Measurements from ENCODE around the gene WFS1.

WFS1 gene

GRCh38 chr4:6262847-6263487 is 6.7 kb upstream of the WFS1 start:
- Histone ChIP-seq H4K8ac (ENCODE audit: low read length) (no peak overlapping the region), H3K9me3 (ENCODE audit: control insufficient read depth, low read length) (no peaks in the 10 kb centered on the region), H3K4me2 (ENCODE audit: low read length, poor library complexity, severe bottlenecking) (no peak overlapping the region), H2AFZ (ENCODE audit: low read depth, low read length) (no peak overlapping the region), H3K27me3 (ENCODE audit: control insufficient read depth in 1 of 2, insufficient read depth in 1 of 2, low read length in 2 of 2) (peaks cover 16 to 43% of the 10 kb centered on the region in 2 experiments), H3K18ac (ENCODE audit: low read depth in 1 of 2, low read length in 2 of 2) (no peak overlapping the region), H3K79me1 (replicated peaks; ENCODE audit: low read length, poor library complexity, severe bottlenecking) (no peaks in the 10 kb centered on the region), H3K4me3 (ENCODE audit: insufficient read depth in 1 of 2, low read depth in 1 of 2, low read length in 2 of 2) (no peak overlapping the region), H3K9ac (ENCODE audit: low read length) (no peak overlapping the region), H2BK12ac (ENCODE audit: low read length in 2 of 2) (no peak overlapping the region), H2BK5ac (ENCODE audit: low read depth, low read length, poor library complexity, severe bottlenecking) (no peak overlapping the region), H3K4me1 (ENCODE audit: control insufficient read depth, insufficient read depth, low read depth, low read length) (peaks cover 2% of the 10 kb centered on the region), H3K4ac (ENCODE audit: low read depth in 1 of 2, low read length in 2 of 2) (no peak overlapping the region), H3K23ac (ENCODE audit: low read length in 2 of 2) (no peak overlapping the region), H3K36me3 (ENCODE audit: control insufficient read depth in 1 of 2, insufficient read depth in 2 of 2, low read depth in 1 of 2, low read length in 2 of 2) (no peaks in the 10 kb centered on the region), H3K14ac (ENCODE audit: low read length in 2 of 2) (no peak overlapping the region), H4K91ac (ENCODE audit: low read length) (no peak overlapping the region), H3K27ac (ENCODE audit: low read length, poor library complexity, severe bottlenecking) (no peak overlapping the region), H2BK120ac (ENCODE audit: low read depth, low read length) (no peak overlapping the region), H2BK15ac (ENCODE audit: low read depth, poor library complexity, severe bottlenecking) (no peak overlapping the region), H2AK5ac (ENCODE audit: low read length, severe bottlenecking) (no peak overlapping the region)
- WGBS = 84% methylated on average over 9 of the region's 10 CpGs
- no peak for DNase-seq

- Histone ChIP-seq H2BK12ac (ENCODE audit: low read length in 2 of 2) (no peak overlapping the region), H2BK15ac (ENCODE audit: low read depth, poor library complexity, severe bottlenecking) (no peak overlapping the region), H2AFZ (ENCODE audit: low read depth, low read length) (no peak overlapping the region), H3K9ac (ENCODE audit: low read length) (no peak overlapping the region), H3K18ac (ENCODE audit: low read depth in 1 of 2, low read length in 2 of 2) (no peak overlapping the region), H3K4me1 (ENCODE audit: control insufficient read depth, insufficient read depth, low read depth, low read length) (peaks cover 2% of the 10 kb centered on the region), H3K4me3 (ENCODE audit: insufficient read depth in 1 of 2, low read depth in 1 of 2, low read length in 2 of 2) (no peak overlapping the region), H2AK5ac (ENCODE audit: low read length, severe bottlenecking) (no peak overlapping the region), H3K79me1 (replicated peaks; ENCODE audit: low read length, poor library complexity, severe bottlenecking) (no peaks in the 10 kb centered on the region), H3K4ac (ENCODE audit: low read depth in 1 of 2, low read length in 2 of 2) (no peak overlapping the region), H3K9me3 (ENCODE audit: control insufficient read depth, low read length) (no peaks in the 10 kb centered on the region), H4K91ac (ENCODE audit: low read length) (no peak overlapping the region), H3K23ac (ENCODE audit: low read length in 2 of 2) (no peak overlapping the region), H3K4me2 (ENCODE audit: low read length, poor library complexity, severe bottlenecking) (no peak overlapping the region), H3K27ac (ENCODE audit: low read length, poor library complexity, severe bottlenecking) (no peak overlapping the region), H3K27me3 (ENCODE audit: control insufficient read depth in 1 of 2, insufficient read depth in 1 of 2, low read length in 2 of 2) (peaks cover 16 to 42% of the 10 kb centered on the region in 2 experiments), H3K14ac (ENCODE audit: low read length in 2 of 2) (no peak overlapping the region), H3K36me3 (ENCODE audit: control insufficient read depth in 1 of 2, insufficient read depth in 2 of 2, low read depth in 1 of 2, low read length in 2 of 2) (no peaks in the 10 kb centered on the region), H2BK120ac (ENCODE audit: low read depth, low read length) (no peak overlapping the region), H4K8ac (ENCODE audit: low read length) (no peak overlapping the region), H2BK5ac (ENCODE audit: low read depth, low read length, poor library complexity, severe bottlenecking) (no peak overlapping the region)
- 55% methylated on average over 12 of the region's 15 CpGs for WGBS
- DNase-seq = no peak
Measured at GRCh38 chr4:6263526-6264224, 6.0 kb upstream of the WFS1 start.

- no peak overlapping the region for H3K27ac ChIP-seq (ENCODE audit: low read length, poor library complexity, severe bottlenecking)
- no peak overlapping the region for H4K8ac ChIP-seq (ENCODE audit: low read length)
- no peak overlapping the region for H2AFZ ChIP-seq (ENCODE audit: low read depth, low read length)
- H3K18ac ChIP-seq (ENCODE audit: low read depth in 1 of 2, low read length in 2 of 2) = no peak overlapping the region
- no peak overlapping the region for H2BK5ac ChIP-seq (ENCODE audit: low read depth, low read length, poor library complexity, severe bottlenecking)
- H2BK120ac ChIP-seq (ENCODE audit: low read depth, low read length) = no peak overlapping the region
- H3K27me3 ChIP-seq (ENCODE audit: control insufficient read depth in 1 of 2, insufficient read depth in 1 of 2, low read length in 2 of 2) = peaks cover 16 to 42% of the 10 kb centered on the region in 2 experiments
- H3K79me1 ChIP-seq (replicated peaks; ENCODE audit: low read length, poor library complexity, severe bottlenecking) = no peaks in the 10 kb centered on the region
- H2BK12ac ChIP-seq (ENCODE audit: low read length in 2 of 2) = no peak overlapping the region
- H4K91ac ChIP-seq (ENCODE audit: low read length) = no peak overlapping the region
- no peak overlapping the region for H3K9ac ChIP-seq (ENCODE audit: low read length)
- peak; percentile 41 for DNase-seq
- no peak overlapping the region for H3K23ac ChIP-seq (ENCODE audit: low read length in 2 of 2)
- 72% methylated on average over 3 of the region's 3 CpGs for WGBS
- H3K4ac ChIP-seq (ENCODE audit: low read depth in 1 of 2, low read length in 2 of 2) = no peak overlapping the region
- no peak overlapping the region for H2AK5ac ChIP-seq (ENCODE audit: low read length, severe bottlenecking)
- H3K4me2 ChIP-seq (ENCODE audit: low read length, poor library complexity, severe bottlenecking) = no peak overlapping the region
- peaks cover 4% of the 10 kb centered on the region for H3K4me1 ChIP-seq (ENCODE audit: control insufficient read depth, insufficient read depth, low read depth, low read length)
- H2BK15ac ChIP-seq (ENCODE audit: low read depth, poor library complexity, severe bottlenecking) = no peak overlapping the region
- H3K9me3 ChIP-seq (ENCODE audit: control insufficient read depth, low read length) = no peaks in the 10 kb centered on the region
- H3K14ac ChIP-seq (ENCODE audit: low read length in 2 of 2) = no peak overlapping the region
- no peak overlapping the region for H3K4me3 ChIP-seq (ENCODE audit: insufficient read depth in 1 of 2, low read depth in 1 of 2, low read length in 2 of 2)
- H3K36me3 ChIP-seq (ENCODE audit: control insufficient read depth in 1 of 2, insufficient read depth in 2 of 2, low read depth in 1 of 2, low read length in 2 of 2) = no peaks in the 10 kb centered on the region
Measured at GRCh38 chr4:6264225-6264540, 5.5 kb upstream of the WFS1 start.

GRCh38 chr4:6265546-6265945 is 4.1 kb upstream of the WFS1 start:
- no peak for DNase-seq
- Histone ChIP-seq H2BK12ac (ENCODE audit: low read length in 2 of 2) (no peak overlapping the region), H4K91ac (ENCODE audit: low read length) (no peak overlapping the region), H3K36me3 (ENCODE audit: control insufficient read depth in 1 of 2, insufficient read depth in 2 of 2, low read depth in 1 of 2, low read length in 2 of 2) (no peaks in the 10 kb centered on the region), H2BK15ac (ENCODE audit: low read depth, poor library complexity, severe bottlenecking) (no peak overlapping the region), H3K4me3 (ENCODE audit: insufficient read depth in 1 of 2, low read depth in 1 of 2, low read length in 2 of 2) (no peak overlapping the region), H2BK5ac (ENCODE audit: low read depth, low read length, poor library complexity, severe bottlenecking) (no peak overlapping the region), H3K4ac (ENCODE audit: low read depth in 1 of 2, low read length in 2 of 2) (no peak overlapping the region), H3K23ac (ENCODE audit: low read length in 2 of 2) (no peak overlapping the region), H3K18ac (ENCODE audit: low read depth in 1 of 2, low read length in 2 of 2) (no peak overlapping the region), H2AK5ac (ENCODE audit: low read length, severe bottlenecking) (no peak overlapping the region), H2AFZ (ENCODE audit: low read depth, low read length) (no peak overlapping the region), H3K9me3 (ENCODE audit: control insufficient read depth, low read length) (no peaks in the 10 kb centered on the region), H3K79me1 (replicated peaks; ENCODE audit: low read length, poor library complexity, severe bottlenecking) (no peaks in the 10 kb centered on the region), H3K27me3 (ENCODE audit: control insufficient read depth in 1 of 2, insufficient read depth in 1 of 2, low read length in 2 of 2) (peaks cover 16 to 33% of the 10 kb centered on the region in 2 experiments), H3K27ac (ENCODE audit: low read length, poor library complexity, severe bottlenecking) (no peak overlapping the region), H3K4me2 (ENCODE audit: low read length, poor library complexity, severe bottlenecking) (no peak overlapping the region), H4K8ac (ENCODE audit: low read length) (no peak overlapping the region), H2BK120ac (ENCODE audit: low read depth, low read length) (no peak overlapping the region), H3K14ac (ENCODE audit: low read length in 2 of 2) (no peak overlapping the region), H3K9ac (ENCODE audit: low read length) (no peak overlapping the region), H3K4me1 (ENCODE audit: control insufficient read depth, insufficient read depth, low read depth, low read length) (peaks cover 5% of the 10 kb centered on the region)
- 83% methylated on average over 3 of the region's 3 CpGs for WGBS
